SK-N-MC (cell line): Measurements from ENCODE around the gene CAPN3.

Experiments
- DNase-seq: peaks from one replicate; pipeline ENCODE4 v3.0.0-alpha.2; 2011; ENCODE audit warnings: low read depth, low spot score
- H3K27ac ChIP-seq: fragments of 200-600 bp; sonication (generic); 2 replicates; pipeline ENCODE4 v1.5.1; 2016; ENCODE audit warnings: mixed run types
- H3K36me3 ChIP-seq: fragments of 200-600 bp; sonication (generic); 2 replicates; pipeline ENCODE4 v1.6.1; 2017; ENCODE audit warnings: antibody characterized with exemption, low read length, mixed read lengths; ENCODE audit not compliant: insufficient read depth
- H3K4me3 ChIP-seq: fragments of 200-600 bp; sonication (generic); 2 replicates; pipeline ENCODE4 v1.5.1; 2016
- H3K9ac ChIP-seq: fragments of 200-600 bp; sonication (generic); 2 replicates; pipeline ENCODE4 v1.8.0; 2017; ENCODE audit warnings: mixed run types, mixed read lengths; ENCODE audit not compliant: insufficient read length
- H3K9me3 ChIP-seq: fragments of 200-600 bp; sonication (generic); 2 replicates; pipeline ENCODE4 v1.6.1; 2017; ENCODE audit warnings: low read depth, mild to moderate bottlenecking, antibody characterized with exemption, low read length, moderate library complexity, mixed read lengths
- EZH2 ChIP-seq: fragments of 200-600 bp; sonication (generic); IDR thresholded peaks from one replicate; pipeline ENCODE4 v1.6.1; 2017; ENCODE audit warnings: antibody characterized with exemption
- FOXP2 ChIP-seq: optimal IDR thresholded peaks from 2 replicates; pipeline ENCODE3; 2011; ENCODE audit warnings: mild to moderate bottlenecking, moderate library complexity; ENCODE audit not compliant: insufficient read depth; ENCODE audit errors: extremely low read length, control extremely low read depth
- POLR2AphosphoS5 ChIP-seq: IDR thresholded peaks from 2 replicates; pipeline ENCODE4 v1.6.1; 2012; ENCODE audit warnings: mild to moderate bottlenecking, low read depth, low read length, borderline replicate concordance

CAPN3 gene

GRCh38 chr15:42457445-42458442, 98.4 kb downstream of the CAPN3 start:
- H3K27ac ChIP-seq: peak overlapping the region; percentile 97
- peak overlapping the region; percentile 73 for H3K4me3 ChIP-seq
- no peak for DNase-seq
- no peak for TF ChIP-seq EZH2
- TF ChIP-seq FOXP2: no peak
- TF ChIP-seq POLR2AphosphoS5: no peak
- no peaks in the 10 kb centered on the region for H3K9me3 ChIP-seq
- H3K36me3 ChIP-seq: peaks cover 2% of the 10 kb centered on the region; the same call in 1 of the 2 replicates
- peak overlapping the region; percentile 34 for H3K9ac ChIP-seq

- TF ChIP-seq EZH2 (no peak), FOXP2 (no peak), POLR2AphosphoS5 (no peak)
- Histone ChIP-seq H3K27ac (peak overlapping the region; percentile 87), H3K9ac (peak overlapping the region; percentile 37), H3K9me3 (no peaks in the 10 kb centered on the region), H3K36me3 (peaks cover 12% of the 10 kb centered on the region), H3K4me3 (peak overlapping the region; percentile 55)
- DNase-seq: no peak
These were observed 102.0 kb downstream of the CAPN3 start for GRCh38 chr15:42461261-42461660.
